ENCODE data around the gene WRAP73.

The WRAP73 gene

DNA sequence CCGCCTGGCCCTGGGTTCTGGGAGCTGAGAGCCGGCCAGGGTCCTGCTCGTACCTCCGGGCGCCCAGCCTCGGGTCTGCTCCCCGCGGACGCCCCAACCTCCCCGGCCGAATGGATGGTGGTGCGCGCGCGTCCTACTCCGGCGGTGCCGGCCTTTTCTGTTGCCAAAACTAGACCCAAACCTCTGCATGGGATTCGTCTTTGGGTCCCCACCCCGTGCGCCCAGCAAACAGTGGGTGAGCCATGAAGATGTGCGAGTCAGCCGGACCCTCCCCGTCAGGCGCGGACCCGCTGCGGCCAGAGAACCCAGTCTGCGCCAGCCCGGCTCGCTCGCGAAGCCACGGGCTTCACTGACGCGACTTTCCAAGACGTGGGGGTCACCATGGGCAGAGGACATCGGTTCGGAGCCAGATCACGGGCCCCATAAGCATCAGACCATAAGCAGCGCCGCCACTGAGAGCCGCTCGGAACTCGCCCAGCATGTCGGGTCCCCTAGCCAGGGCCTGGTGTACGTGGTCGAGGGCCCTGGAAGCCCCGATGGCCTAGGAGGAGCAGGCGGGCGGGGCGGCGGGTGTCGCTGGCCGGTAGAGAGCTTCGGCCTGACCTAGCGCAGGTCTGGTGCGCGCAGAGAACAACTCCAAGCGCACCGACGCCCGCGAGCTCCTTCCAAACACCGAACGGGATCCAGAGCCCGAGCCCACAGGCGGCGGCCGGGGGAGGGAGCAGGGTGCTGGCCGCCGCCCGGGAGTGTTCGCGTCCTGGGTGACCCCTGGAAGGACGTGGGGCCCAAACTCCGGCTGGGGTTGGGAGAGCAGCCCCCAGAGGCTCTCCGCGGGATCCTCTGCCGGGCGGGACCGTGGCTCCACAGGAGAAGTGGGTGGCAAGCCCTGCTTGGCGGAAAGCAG lies 1.4 kb upstream of the WRAP73 start:
- Mint-ChIP-seq H3K9me3 (no peaks in the 10 kb centered on the region), H3K4me1 (peaks cover 21% of the 10 kb centered on the region), H3K36me3 (ENCODE audit: low read depth) (peaks cover under 1% of the 10 kb centered on the region), H3K4me3 (peak overlapping the region; percentile 60), H3K27me3 (ENCODE audit: low read depth, poor library complexity) (peaks cover 65% of the 10 kb centered on the region), H3K27ac (no peak overlapping the region)
- DNase-seq, result peak; percentile 50
- TF ChIP-seq CTCF (IDR thresholded peaks at IDR 0.05), result no peak

DNA sequence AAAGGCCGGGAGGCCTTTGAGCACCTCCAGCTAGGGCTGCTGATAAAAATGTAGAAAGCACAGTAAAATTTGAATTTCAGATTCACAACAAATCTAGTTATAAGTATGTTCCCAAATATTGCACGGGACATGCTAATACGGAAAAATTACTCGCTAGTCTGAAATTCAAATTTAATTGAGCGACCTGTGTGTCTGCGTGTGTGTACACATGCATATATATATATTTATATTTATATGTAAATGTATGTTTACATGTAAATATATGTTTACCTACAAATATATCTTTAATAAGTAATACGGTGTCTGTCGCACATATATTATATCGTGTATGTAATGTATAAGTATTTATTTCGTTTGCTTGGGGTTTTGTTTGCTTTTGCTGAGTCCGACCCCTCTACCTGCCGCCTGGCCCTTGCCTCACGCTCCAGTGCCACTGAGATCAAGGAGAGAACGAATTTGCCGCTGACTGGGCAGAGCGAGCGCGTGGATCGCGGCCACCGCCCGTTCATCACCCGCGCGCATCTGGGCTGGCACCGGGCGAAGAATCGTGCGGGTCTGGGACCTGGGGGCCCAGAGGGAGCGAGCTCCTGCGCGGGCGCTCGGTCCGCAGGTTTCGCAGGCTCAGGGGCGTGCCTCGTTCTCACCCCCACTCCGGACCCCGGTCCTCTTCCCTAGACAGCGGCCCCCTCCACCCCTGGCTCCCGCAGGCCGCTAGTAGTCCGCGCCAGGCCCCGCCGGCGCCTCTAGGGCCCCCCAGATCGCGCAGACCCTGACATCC lies 534 bp upstream of the WRAP73 start:
- DNase-seq, result no peak
- Mint-ChIP-seq H3K4me1 (peaks cover 17% of the 10 kb centered on the region), H3K9me3 (no peaks in the 10 kb centered on the region), H3K27me3 (ENCODE audit: low read depth, poor library complexity) (peaks cover 57% of the 10 kb centered on the region), H3K27ac (no peak overlapping the region), H3K36me3 (ENCODE audit: low read depth) (peaks cover 5% of the 10 kb centered on the region), H3K4me3 (peak overlapping the region; percentile 81)
- TF ChIP-seq CTCF (IDR thresholded peaks at IDR 0.05), result no peak

DNA sequence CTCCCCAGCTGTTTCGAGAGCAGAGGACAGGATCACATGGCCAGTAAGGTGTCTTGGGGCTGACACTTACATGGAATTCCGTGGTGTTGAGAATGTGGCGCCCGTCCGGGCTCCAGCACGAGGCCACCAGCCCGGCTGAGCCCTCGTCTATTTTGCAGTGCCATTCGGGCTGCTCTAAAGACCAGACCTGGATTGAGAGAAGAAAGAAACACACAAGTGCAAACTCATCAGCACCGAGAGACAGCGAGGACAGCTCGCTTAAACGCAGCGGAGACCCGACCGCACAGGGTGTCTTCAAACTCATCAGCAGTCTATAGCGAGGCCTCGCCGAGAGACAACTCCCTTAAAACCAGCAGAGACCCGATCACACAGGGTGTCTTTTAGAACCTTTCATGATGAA lies 3.3 kb downstream of the WRAP73 start:
- Mint-ChIP-seq H3K27me3 (ENCODE audit: low read depth, poor library complexity) (peaks cover 21% of the 10 kb centered on the region), H3K36me3 (ENCODE audit: low read depth) (peaks cover 23% of the 10 kb centered on the region), H3K9me3 (no peaks in the 10 kb centered on the region), H3K4me1 (peaks cover 17% of the 10 kb centered on the region), H3K27ac (no peak overlapping the region), H3K4me3 (no peak overlapping the region)
- TF ChIP-seq CTCF (IDR thresholded peaks at IDR 0.05), result no peak
- DNase-seq, result no peak

DNA sequence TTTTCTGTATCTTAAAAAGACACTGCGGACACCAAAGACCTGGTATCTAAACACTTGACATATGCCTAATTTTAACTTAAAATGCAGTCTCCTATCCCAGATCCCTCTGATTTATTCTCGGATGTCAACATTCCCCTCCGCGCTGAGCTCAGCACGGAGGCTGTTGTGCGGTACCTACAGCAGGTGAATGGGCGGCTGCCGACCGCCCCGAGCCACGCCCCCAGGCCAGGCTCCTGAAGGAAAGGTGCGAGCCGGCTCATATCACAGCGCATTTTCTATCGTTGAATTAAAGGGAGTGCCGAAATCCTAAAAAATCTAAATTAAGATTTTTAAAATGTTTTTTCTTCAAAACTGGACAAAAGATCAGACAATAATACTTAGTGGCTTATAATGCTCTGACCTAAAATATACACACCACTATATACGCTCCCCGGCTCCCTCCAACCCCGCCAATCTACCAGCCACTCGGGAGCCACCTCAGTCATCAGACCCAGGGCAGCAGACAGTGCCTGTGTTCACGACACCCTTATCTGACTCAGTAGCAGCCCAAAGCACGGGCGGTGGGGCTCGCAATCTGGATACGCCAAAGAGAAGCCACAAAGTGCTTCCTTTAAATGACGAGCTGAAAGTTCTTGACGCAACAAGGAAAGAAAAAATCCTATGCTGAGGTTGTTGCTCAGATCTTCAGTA lies 4.1 kb downstream of the WRAP73 start:
- Mint-ChIP-seq H3K4me1 (peaks cover 17% of the 10 kb centered on the region), H3K27me3 (ENCODE audit: low read depth, poor library complexity) (peaks cover 13% of the 10 kb centered on the region), H3K4me3 (no peak overlapping the region), H3K27ac (no peak overlapping the region), H3K36me3 (ENCODE audit: low read depth) (peaks cover 23% of the 10 kb centered on the region), H3K9me3 (no peaks in the 10 kb centered on the region)
- DNase-seq, result no peak
- no peak for TF ChIP-seq CTCF (IDR thresholded peaks at IDR 0.05)

DNA sequence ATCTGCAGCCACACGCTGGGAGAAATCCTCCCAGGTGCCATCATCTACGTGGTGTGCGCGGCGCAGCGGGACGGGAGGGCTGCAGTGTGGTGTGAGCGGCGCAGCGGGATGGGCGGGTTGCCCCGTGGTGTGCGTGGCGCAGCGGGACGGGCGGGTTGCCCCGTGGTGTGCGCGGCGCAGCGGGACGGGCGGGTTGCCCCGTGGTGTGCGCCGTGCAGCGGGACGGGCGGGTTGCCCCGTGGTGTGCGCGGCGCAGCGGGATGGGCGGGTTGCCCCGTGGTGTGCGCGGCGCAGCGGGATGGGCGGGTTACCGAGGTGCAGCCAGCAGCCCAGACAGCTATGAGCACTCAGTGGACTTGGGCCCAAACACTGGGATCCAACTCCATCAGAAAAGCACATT lies 4.7 kb downstream of the WRAP73 start:
- no peak overlapping the region for H3K27ac Mint-ChIP-seq
- DNase-seq, result no peak
- H3K4me1 Mint-ChIP-seq, result peaks cover 17% of the 10 kb centered on the region
- H3K36me3 Mint-ChIP-seq (ENCODE audit: low read depth), result peaks cover 23% of the 10 kb centered on the region
- TF ChIP-seq CTCF (IDR thresholded peaks at IDR 0.05), result no peak
- no peak overlapping the region for H3K4me3 Mint-ChIP-seq
- H3K9me3 Mint-ChIP-seq, result no peaks in the 10 kb centered on the region
- H3K27me3 Mint-ChIP-seq (ENCODE audit: low read depth, poor library complexity), result peaks cover 8% of the 10 kb centered on the region

Data from nephron progenitor cell (in vitro differentiated cells).